Activated naive CD8-positive, alpha-beta T cell treated with anti-CD3 and anti-CD28 coated beads, Interleukin-2, amount 10 ng/mL, durations not matched to agents 7 days and 5 days (primary cell): ENCODE data around the gene KCNK15. TPM values are rescaled to one million over a fixed set of nuclear protein-coding genes. Genes with fewer than 3 reads are reported as not detected.
"Not testable (repeated sequence)": the region's sequence is repeated elsewhere in the genome, so short reads cannot be mapped to it uniquely, and the experiment has no call there.

Source experiments
- ATAC-seq: fragments of 150-1000 bp; cut with Tn5 transposase; one replicate; pipeline ENCODE4 v1.10.0; 2021; ENCODE audit warnings: low read depth, moderate library complexity
- POLR2A ChIA-PET: fragments of 350-600 bp; sonication (Branson Sonifier 250); formaldehyde crosslinking; loops from one replicate; lab custom pipeline; 2021; ENCODE audit warnings: antibody characterized with exemption; lab: Charles Lee
- DNase-seq: peaks from one replicate; pipeline ENCODE4 v3.0.0; 2021
- H3K27ac Mint-ChIP-seq: one replicate; pipeline ENCODE4 v1.8.0; 2022; ENCODE audit warnings: mild to moderate bottlenecking, mixed read lengths
- H3K27me3 Mint-ChIP-seq: one replicate; pipeline ENCODE4 v1.8.0; 2022; ENCODE audit warnings: mild to moderate bottlenecking, moderate library complexity, mixed read lengths
- H3K36me3 Mint-ChIP-seq: one replicate; pipeline ENCODE4 v1.8.0; 2021; ENCODE audit warnings: mild to moderate bottlenecking, mixed read lengths
- H3K4me1 Mint-ChIP-seq: one replicate; pipeline ENCODE4 v1.8.0; 2021; ENCODE audit warnings: mixed read lengths
- H3K4me3 Mint-ChIP-seq: one replicate; pipeline ENCODE4 v1.8.0; 2022; ENCODE audit warnings: mild to moderate bottlenecking, moderate library complexity, mixed read lengths
- H3K9me3 Mint-ChIP-seq: one replicate; pipeline ENCODE4 v1.8.0; 2021; ENCODE audit warnings: mixed read lengths
- total RNA-seq, 2 experiments: library from RNA; stranded (reverse); gene quantifications; one replicate each; pipeline ENCODE4 v1.2.3, GENCODE V29; 2021

Gene KCNK15
- total RNA-seq = not detected

GRCh38 chr20:44745598-44746366, at the start of gene KCNK15:
TSS of gene KCNK15 (plus strand) at chr20:44745865. CDS start at chr20:44745911, 46 bp downstream.
- ATAC-seq (peak; percentile 62), DNase-seq (peak; percentile 49)
- Mint-ChIP-seq H3K27ac (no peak within 1 kb of the TSS), H3K4me3 (peak within 1 kb of the TSS; percentile 72), H3K36me3 (no peaks in the 10 kb centered on the region), H3K9me3 (no peaks in the 10 kb centered on the region), H3K4me1 (peaks cover 4% of the 10 kb centered on the region), H3K27me3 (peaks cover 40% of the 10 kb centered on the region)
- POLR2A ChIA-PET = no interaction called here

- no peak overlapping the region for H3K27ac Mint-ChIP-seq
Observed at GRCh38 chr20:44696315-44696714, 49.4 kb upstream of the KCNK15 start.

GRCh38 chr20:44697041-44697440, 48.6 kb upstream of the KCNK15 start:
- H3K36me3 Mint-ChIP-seq, H3K9me3 Mint-ChIP-seq, DNase-seq, H3K27me3 Mint-ChIP-seq, POLR2A ChIA-PET, ATAC-seq, H3K27ac Mint-ChIP-seq, H3K4me3 Mint-ChIP-seq, H3K4me1 Mint-ChIP-seq: not testable (repeated sequence)

More at GRCh38 chr20:44696315-44696714, 49.4 kb upstream of the KCNK15 start:
- Mint-ChIP-seq H3K9me3 (peaks cover 5% of the 10 kb centered on the region), H3K4me1 (peaks cover 10% of the 10 kb centered on the region), H3K4me3 (no peak overlapping the region), H3K27me3 (peaks cover 2% of the 10 kb centered on the region), H3K36me3 (peaks cover 2% of the 10 kb centered on the region)
- ATAC-seq (no peak), DNase-seq (no peak)
- POLR2A ChIA-PET = no interaction called here

DNA sequence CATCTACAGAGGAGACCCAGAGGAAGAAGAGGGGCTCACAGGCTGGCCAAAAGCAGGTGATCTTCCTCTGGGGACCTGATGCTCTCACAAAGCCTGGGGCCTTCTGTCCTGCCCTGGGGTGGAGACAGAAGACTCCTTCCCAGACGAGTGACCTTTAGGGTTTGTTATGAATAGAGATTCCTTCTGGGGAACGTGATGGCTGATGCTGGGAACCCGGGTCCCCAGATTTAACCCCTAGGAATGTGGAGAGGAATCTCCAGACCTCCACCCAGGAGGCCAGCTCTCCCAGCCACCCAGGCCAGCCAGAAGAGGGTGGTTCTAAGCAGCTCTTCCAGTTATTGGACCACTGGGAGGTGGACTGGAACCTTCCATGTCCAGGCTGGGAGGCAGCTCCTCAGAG, 47.3 kb upstream of the KCNK15 start:
- no peak overlapping the region for H3K27ac Mint-ChIP-seq
- no peaks in the 10 kb centered on the region for H3K9me3 Mint-ChIP-seq
- H3K4me1 Mint-ChIP-seq = peaks cover 10% of the 10 kb centered on the region
- ATAC-seq = no peak
- peaks cover 2% of the 10 kb centered on the region for H3K27me3 Mint-ChIP-seq
- H3K36me3 Mint-ChIP-seq = no peaks in the 10 kb centered on the region
- no peak for DNase-seq
- no peak overlapping the region for H3K4me3 Mint-ChIP-seq
- POLR2A ChIA-PET = interaction anchor here (0.5 kb wide), 1 partner anchor 323 kb away, joined by 3 read pairs; no protein-coding TSS in a partner anchor

- Mint-ChIP-seq H3K36me3 (no peaks in the 10 kb centered on the region), H3K4me1 (peaks cover 8% of the 10 kb centered on the region), H3K27ac (no peak overlapping the region), H3K4me3 (no peak overlapping the region), H3K9me3 (no peaks in the 10 kb centered on the region), H3K27me3 (peaks cover 2% of the 10 kb centered on the region)
- POLR2A ChIA-PET = no interaction called here
- ATAC-seq (no peak), DNase-seq (no peak)
Observed at GRCh38 chr20:44700306-44700705, 45.4 kb upstream of the KCNK15 start.

- Mint-ChIP-seq H3K4me3 (no peak overlapping the region), H3K36me3 (no peaks in the 10 kb centered on the region), H3K27ac (no peak overlapping the region), H3K9me3 (no peaks in the 10 kb centered on the region), H3K4me1 (peaks cover 2% of the 10 kb centered on the region), H3K27me3 (no peaks in the 10 kb centered on the region)
- POLR2A ChIA-PET = no interaction called here
- DNase-seq (no peak), ATAC-seq (no peak)
Observed at GRCh38 chr20:44701118-44701857, 44.4 kb upstream of the KCNK15 start.

- H3K9me3 Mint-ChIP-seq = no peaks in the 10 kb centered on the region
- H3K36me3 Mint-ChIP-seq = no peaks in the 10 kb centered on the region
- ATAC-seq (no peak), DNase-seq (no peak)
- peaks cover 2% of the 10 kb centered on the region for H3K4me1 Mint-ChIP-seq
- no peak overlapping the region for H3K27ac Mint-ChIP-seq
- no peaks in the 10 kb centered on the region for H3K27me3 Mint-ChIP-seq
- POLR2A ChIA-PET = no interaction called here
- H3K4me3 Mint-ChIP-seq = no peak overlapping the region
Observed at GRCh38 chr20:44701858-44702256, 43.8 kb upstream of the KCNK15 start.

- H3K4me1 Mint-ChIP-seq = no peaks in the 10 kb centered on the region
- H3K9me3 Mint-ChIP-seq = no peaks in the 10 kb centered on the region
- H3K27me3 Mint-ChIP-seq = no peaks in the 10 kb centered on the region
- no peaks in the 10 kb centered on the region for H3K36me3 Mint-ChIP-seq
- POLR2A ChIA-PET = no interaction called here
- ATAC-seq = no peak
- H3K27ac Mint-ChIP-seq = no peak overlapping the region
- no peak for DNase-seq
- H3K4me3 Mint-ChIP-seq = no peak overlapping the region
Observed at GRCh38 chr20:44702776-44703175, 42.9 kb upstream of the KCNK15 start.

DNA sequence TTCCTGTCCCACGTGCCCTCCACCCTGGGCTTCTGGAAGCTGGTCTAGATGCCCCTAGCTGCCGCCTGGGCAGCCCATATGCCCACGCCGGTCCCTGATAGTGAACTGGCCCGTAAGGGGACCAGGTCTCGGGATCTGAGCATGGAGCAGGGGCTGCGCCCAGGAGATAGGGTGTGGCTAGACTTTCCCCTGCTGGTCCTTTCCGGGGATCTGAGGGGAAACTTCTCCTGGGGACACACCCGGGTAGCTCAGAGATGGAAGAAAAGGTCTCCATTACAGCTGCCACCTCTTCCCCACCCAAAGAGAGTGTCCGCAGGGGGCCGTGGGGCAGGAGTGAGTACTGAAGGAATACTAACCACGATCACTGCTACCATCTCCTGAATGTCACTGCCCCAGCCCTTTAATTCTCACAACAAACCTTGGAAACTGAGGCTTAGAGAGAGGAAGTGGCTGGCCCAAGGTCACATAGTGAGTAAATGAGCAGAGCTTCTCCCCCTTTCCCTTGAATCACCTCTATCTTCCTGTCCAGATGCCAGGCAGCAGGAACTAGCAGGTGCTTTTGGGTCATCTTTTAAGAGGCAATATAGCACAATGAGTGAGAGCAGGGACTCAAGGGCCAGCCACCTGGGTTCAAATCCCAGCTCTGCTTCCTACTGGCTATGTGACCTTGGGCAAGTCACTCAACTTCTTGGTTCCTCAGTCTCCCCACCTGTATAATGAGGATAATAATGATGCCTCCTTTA, 42.3 kb upstream of the KCNK15 start:
- POLR2A ChIA-PET = no interaction called here
- no peak for DNase-seq
- H3K9me3 Mint-ChIP-seq = no peaks in the 10 kb centered on the region
- H3K27me3 Mint-ChIP-seq = no peaks in the 10 kb centered on the region
- H3K36me3 Mint-ChIP-seq = no peaks in the 10 kb centered on the region
- H3K4me1 Mint-ChIP-seq = no peaks in the 10 kb centered on the region
- H3K27ac Mint-ChIP-seq = no peak overlapping the region
- no peak for ATAC-seq
- H3K4me3 Mint-ChIP-seq = no peak overlapping the region

DNA sequence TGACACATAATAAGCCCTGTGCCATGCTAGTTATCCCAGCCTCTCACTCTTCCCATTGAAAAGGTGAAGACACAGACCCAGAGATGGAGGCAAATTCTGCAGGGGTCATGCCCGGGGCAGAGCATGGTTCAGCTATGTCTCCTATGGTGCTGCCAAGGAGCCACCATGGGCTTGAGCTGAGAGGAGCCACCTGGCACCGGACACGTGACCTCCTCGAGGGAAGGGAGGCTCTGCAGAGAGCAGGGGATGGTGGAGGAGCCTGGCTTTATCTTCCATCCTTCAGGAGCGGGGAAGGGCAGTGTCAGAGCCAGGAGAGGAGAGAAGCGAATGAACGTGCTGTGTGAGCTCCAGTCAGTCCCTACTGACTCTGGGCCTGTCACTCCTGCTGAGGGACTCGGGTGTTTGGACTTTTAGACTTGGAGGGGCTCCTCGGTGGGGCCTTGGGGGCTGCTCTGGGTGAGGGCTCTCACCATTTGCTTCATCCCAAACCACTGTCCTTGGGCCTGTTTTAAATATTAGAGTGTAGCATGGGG, 41.6 kb upstream of the KCNK15 start:
- POLR2A ChIA-PET = no interaction called here
- H3K4me1 Mint-ChIP-seq = no peaks in the 10 kb centered on the region

DNA sequence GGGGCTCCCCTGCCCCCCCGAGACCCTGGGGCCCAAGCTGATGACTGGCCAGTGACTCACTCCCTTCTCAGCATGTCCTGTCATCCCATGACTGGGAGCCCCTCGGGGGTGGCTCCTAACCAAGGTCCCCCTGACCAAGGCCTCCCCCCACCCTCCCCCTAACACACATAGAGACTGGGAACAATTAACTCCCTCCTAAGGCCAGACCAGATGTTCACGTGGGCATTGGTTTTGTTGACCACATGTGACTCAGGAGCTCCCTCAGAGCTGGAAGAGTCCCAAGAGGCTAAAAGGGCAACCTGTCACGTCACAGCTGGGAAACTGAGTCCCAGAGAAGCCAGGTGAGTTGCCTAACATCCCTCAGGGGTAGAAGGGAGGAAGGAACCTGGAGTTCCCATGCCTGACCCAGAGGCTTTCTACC, 41.1 kb upstream of the KCNK15 start:
- no peak overlapping the region for H3K27ac Mint-ChIP-seq
- POLR2A ChIA-PET = no interaction called here
- ATAC-seq (no peak), DNase-seq (no peak)
- no peak overlapping the region for H3K4me3 Mint-ChIP-seq
- no peaks in the 10 kb centered on the region for H3K4me1 Mint-ChIP-seq
- no peaks in the 10 kb centered on the region for H3K9me3 Mint-ChIP-seq
- H3K36me3 Mint-ChIP-seq = no peaks in the 10 kb centered on the region
- no peaks in the 10 kb centered on the region for H3K27me3 Mint-ChIP-seq

More for the DNA sequence above, 41.6 kb upstream of the KCNK15 start:
- Mint-ChIP-seq H3K9me3 (no peaks in the 10 kb centered on the region), H3K36me3 (no peaks in the 10 kb centered on the region), H3K27me3 (no peaks in the 10 kb centered on the region), H3K27ac (no peak overlapping the region), H3K4me3 (no peak overlapping the region)
- DNase-seq (no peak), ATAC-seq (no peak)

DNA sequence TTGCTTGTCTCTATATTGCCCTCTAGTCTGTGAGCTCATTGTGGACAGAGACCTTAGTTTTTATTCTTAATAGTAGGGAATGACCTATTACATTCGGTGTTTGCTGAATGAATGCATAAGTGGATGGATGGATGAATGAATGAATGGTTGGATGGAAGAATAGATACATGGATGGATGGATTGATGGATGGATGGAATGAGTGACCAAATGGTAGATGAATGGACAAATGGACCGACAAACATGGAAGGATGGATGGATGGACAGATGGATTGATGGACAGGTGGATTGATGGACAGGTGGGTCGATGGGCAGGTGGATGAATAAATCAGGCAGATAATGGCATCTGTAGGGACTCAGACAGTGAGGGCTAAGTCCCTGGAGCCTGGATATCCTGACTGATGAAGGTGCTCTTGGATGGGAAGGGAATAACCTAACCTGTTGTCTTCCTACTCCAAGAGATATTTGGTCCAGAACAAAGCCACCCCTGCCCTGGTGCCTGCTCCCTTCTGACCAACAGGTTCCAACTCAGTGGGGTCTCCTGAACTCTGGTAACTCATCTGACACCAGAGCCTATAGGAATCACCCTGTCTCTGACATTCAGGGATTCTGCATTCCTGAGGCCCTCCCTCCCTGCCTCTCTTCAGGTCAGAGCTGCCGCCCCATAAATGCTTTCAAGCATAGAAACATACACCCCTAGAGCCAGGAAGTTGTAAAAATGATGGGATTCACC, 40.1 kb upstream of the KCNK15 start:
- Mint-ChIP-seq H3K4me1 (no peaks in the 10 kb centered on the region), H3K36me3 (no peaks in the 10 kb centered on the region), H3K9me3 (no peaks in the 10 kb centered on the region), H3K27ac (no peak overlapping the region), H3K4me3 (no peak overlapping the region), H3K27me3 (no peaks in the 10 kb centered on the region)
- ATAC-seq (no peak), DNase-seq (no peak)
- POLR2A ChIA-PET = no interaction called here
